Kidney (tissue), 14 donors: ENCODE measurements around the gene ARMC10. TPM values are rescaled to one million over a fixed set of nuclear protein-coding genes. Genes with fewer than 3 reads are reported as not detected.
A peak's percentile ranks its signal among the peaks of the same experiment; 100 is the strongest.

ENCODE experiments used
- DNase-seq, 5 donors: peaks; one replicate each; pipeline ENCODE4 v3.0.0-alpha.2; 2013 to 2020
- FAIRE-seq: peaks from 2 replicates; lab custom pipeline; 2012; peaks lifted over from hg19 to GRCh38; lab: Jason Lieb, UNC
- H3K27ac ChIP-seq, 2 donors: one replicate each; pipeline ENCODE4 v1.7.0; 2013; ENCODE audit warnings: low read depth in 2 of 2, low read length in 2 of 2, inconsistent platforms in 1 of 2
- H3K27me3 ChIP-seq: one replicate; pipeline ENCODE4 v1.7.1; 2013; ENCODE audit warnings: low read length, inconsistent platforms; ENCODE audit not compliant: control insufficient read depth, insufficient read depth
- H3K36me3 ChIP-seq, 3 donors: one replicate each; pipeline versions ENCODE4 v1.7.0 to v1.7.1; 2013; ENCODE audit warnings: low read length in 3 of 3, control low read depth in 1 of 3, inconsistent platforms in 1 of 3; ENCODE audit not compliant: insufficient read depth in 3 of 3, control insufficient read depth in 2 of 3
- H3K4me1 ChIP-seq, 3 donors: one replicate each; pipeline versions ENCODE4 v1.7.0 to v1.7.1; 2013; ENCODE audit warnings: low read length in 3 of 3, inconsistent platforms in 1 of 3, low read depth in 1 of 3; ENCODE audit not compliant: control insufficient read depth in 2 of 3, insufficient read depth in 2 of 3
- H3K4me3 ChIP-seq, 3 donors: one replicate each; pipeline versions ENCODE4 v1.7.0 to v1.8.1; 2013; ENCODE audit warnings: low read length in 3 of 3, control low read depth in 1 of 3, inconsistent platforms in 1 of 3
- H3K9ac ChIP-seq, 3 donors: one replicate each; pipeline versions ENCODE4 v1.7.0 to v1.7.1; 2013; ENCODE audit warnings: low read length in 3 of 3, control low read depth in 1 of 3, inconsistent platforms in 1 of 3
- H3K9me3 ChIP-seq, 3 donors: one replicate each; pipeline versions ENCODE4 v1.7.0 to v1.7.1; 2013; ENCODE audit warnings: low read length in 3 of 3, control low read depth in 1 of 3, inconsistent platforms in 1 of 3; ENCODE audit not compliant: control insufficient read depth in 2 of 3, insufficient read depth in 1 of 3
- CTCF ChIP-seq: IDR thresholded peaks from 3 replicates; pipeline ENCODE4 v1.5.1; 2012; ENCODE audit warnings: mild to moderate bottlenecking, moderate library complexity, borderline replicate concordance; ENCODE audit not compliant: insufficient read depth; ENCODE audit errors: extremely low read depth
- intact Hi-C: fragments of 100-400 bp; cut with DNase I; formaldehyde crosslinking; loops from one replicate; pipeline ENCODE4 v1.11.1; 2022
- polyA plus RNA-seq: library from polyadenylated mRNA; stranded (reverse); fragments of 350-450 nt; fragmentation: Illumina TruSeq; extraction: RNeasy Lipid Tissue Mini Kit (QIAGEN cat#74804); gene quantifications from one replicate; pipeline ENCODE4 v1.2.3, GENCODE V29; 2014; ENCODE audit warnings: low read depth, low replicate concordance; ENCODE audit not compliant: insufficient read depth
- total RNA-seq: library from RNA; stranded (reverse); fragmentation: NEBNext Ultra II Directional; extraction: Animal tissue kit (Norgen Biotek cat#: 25700); gene quantifications from one replicate; pipeline ENCODE4 v1.2.1, GENCODE V29; 2021
- donor health status: control.
- donor health status: control.
- donor health status: control.
- donor health status: control.
- donor health status: control.
- donor health status: DM: yes; HTN: yes; CAD: no.
- donor health status: Normal renal cell carcinoma (clear cell type).

Gene ARMC10
- total and polyA plus RNA-seq, 2 donors from 2014 or later = 31.5 to 40.7 TPM

GRCh38 chr7:103134836-103135554 is 60.1 kb downstream of the ARMC10 start:
- DNase-seq (peak in 2 of 5 donors; percentile 8 to 26), FAIRE-seq (no peak)
- intact Hi-C loops = no loop called here
- Histone ChIP-seq H3K4me3 (no peak overlapping the region), H3K9me3 (no peaks in the 10 kb centered on the region), H3K27me3 (no peaks in the 10 kb centered on the region), H3K9ac (no peak overlapping the region), H3K27ac (no peak overlapping the region), H3K4me1 (peaks cover 0 to 10% (median 8%) of the 10 kb centered on the region in 3 donors), H3K36me3 (no peaks in the 10 kb centered on the region)
- TF ChIP-seq CTCF = no peak

- intact Hi-C loops = no loop called here
- FAIRE-seq = no peak
These were observed 65.1 kb downstream of the ARMC10 start for GRCh38 chr7:103140061-103140460.

GRCh38 chr7:103140685-103141084 is 65.7 kb downstream of the ARMC10 start:
- no peak overlapping the region for H3K27ac ChIP-seq
- intact Hi-C loops = no loop called here

More at GRCh38 chr7:103140061-103140460, 65.1 kb downstream of the ARMC10 start:
- Histone ChIP-seq H3K4me3 (no peak overlapping the region), H3K27ac (no peak overlapping the region), H3K4me1 (no peaks in the 10 kb centered on the region), H3K27me3 (no peaks in the 10 kb centered on the region), H3K9me3 (no peaks in the 10 kb centered on the region), H3K9ac (no peak overlapping the region), H3K36me3 (no peaks in the 10 kb centered on the region)
- TF ChIP-seq CTCF = no peak
- DNase-seq = no peak

More at GRCh38 chr7:103140685-103141084, 65.7 kb downstream of the ARMC10 start:
- no peak for TF ChIP-seq CTCF
- Histone ChIP-seq H3K4me3 (no peak overlapping the region), H3K9ac (no peak overlapping the region), H3K4me1 (peaks cover 0 to 3% (median 0%) of the 10 kb centered on the region in 3 donors), H3K9me3 (no peaks in the 10 kb centered on the region), H3K27me3 (no peaks in the 10 kb centered on the region), H3K36me3 (no peaks in the 10 kb centered on the region)
- FAIRE-seq = no peak
- DNase-seq = no peak
